HEK293 (cell line): Measurements from ENCODE around the gene ROBO1.

Experiments used
- CTCF ChIA-PET: fragments of 350-600 bp; formaldehyde crosslinking; extraction: SDS; loops from one replicate; lab custom pipeline; 2021; ENCODE audit warnings: antibody characterized with exemption; lab: Yijun Ruan, JAX
- POLR2A ChIA-PET: fragments of 300-600 bp; formaldehyde crosslinking; extraction: SDS; loops from one replicate; lab custom pipeline; 2020; ENCODE audit warnings: antibody characterized with exemption, inconsistent platforms; lab: Yijun Ruan, JAX
- H3K27ac ChIP-seq: fragments of 200-500 bp; sonication (Bioruptor generic); 2 replicates; pipeline ENCODE4 v1.5.1; 2014; ENCODE audit warnings: low read depth, low read length, control low read depth, inconsistent platforms; ENCODE audit errors: extremely low read depth
- H3K36me3 ChIP-seq, 2 experiments: fragments of 200-500 bp in 1 of 2; sonication (Bioruptor generic) in 1 of 2; 1 replicate in 1 of 2; 2 replicates in 1 of 2; pipeline ENCODE4 v1.5.1; 2014 to 2017; ENCODE audit warnings: inconsistent platforms in 2 of 2, low read length in 2 of 2; ENCODE audit not compliant: control insufficient read depth in 2 of 2, insufficient read depth in 1 of 2
- H3K4me1 ChIP-seq: fragments of 200-500 bp; sonication (Bioruptor generic); 2 replicates; pipeline ENCODE4 v1.5.1; 2014; ENCODE audit warnings: mild to moderate bottlenecking, low read length, inconsistent platforms; ENCODE audit not compliant: control insufficient read depth, insufficient read depth
- H3K4me3 ChIP-seq: 2 replicates; pipeline ENCODE4 v1.5.1; 2011; ENCODE audit warnings: low read depth, mild to moderate bottlenecking, control low read depth, low read length, moderate library complexity
- H3K9me3 ChIP-seq: fragments of 200-500 bp; sonication (Bioruptor generic); 2 replicates; pipeline ENCODE4 v1.5.1; 2014; ENCODE audit warnings: low read depth, low read length, inconsistent platforms; ENCODE audit not compliant: control insufficient read depth, insufficient read depth
- BCL6B ChIP-seq: fragments of 450-650 bp; formaldehyde crosslinking; IDR thresholded peaks from 2 replicates; pipeline ENCODE4 v1.5.1; 2017; ENCODE audit warnings: missing biosample characterization, missing genetic modification characterization
- FEZF1 ChIP-seq: fragments of 450-650 bp; formaldehyde crosslinking; IDR thresholded peaks from 2 replicates; pipeline ENCODE4 v1.5.1; 2016; ENCODE audit warnings: missing biosample characterization, missing genetic modification characterization
- GLI4 ChIP-seq: fragments of 450-650 bp; formaldehyde crosslinking; IDR thresholded peaks from 2 replicates; pipeline ENCODE4 v1.5.1; 2016; ENCODE audit warnings: missing biosample characterization, missing genetic modification characterization
- KLF8 ChIP-seq: fragments of 450-650 bp; formaldehyde crosslinking; IDR thresholded peaks from 2 replicates; pipeline ENCODE4 v1.5.1; 2016; ENCODE audit warnings: missing biosample characterization, missing genetic modification characterization
- MEIS1 ChIP-seq: sonication (generic); formaldehyde crosslinking; IDR thresholded peaks from 2 replicates; pipeline ENCODE4 v1.8.1; 2022; ENCODE audit warnings: missing genetic modification reagents, mild to moderate bottlenecking, borderline replicate concordance
- PATZ1 ChIP-seq: fragments of 450-650 bp; formaldehyde crosslinking; IDR thresholded peaks from 2 replicates; pipeline ENCODE4 v1.5.1; 2016; ENCODE audit warnings: missing biosample characterization, missing genetic modification characterization
- PRDM6 ChIP-seq: fragments of 450-650 bp; formaldehyde crosslinking; IDR thresholded peaks from 2 replicates; pipeline ENCODE4 v1.5.1; 2017; ENCODE audit warnings: missing biosample characterization, missing genetic modification characterization
- RBAK ChIP-seq: fragments of 450-650 bp; formaldehyde crosslinking; IDR thresholded peaks from 2 replicates; pipeline ENCODE4 v1.5.1; 2016; ENCODE audit warnings: missing biosample characterization, missing genetic modification characterization
- SALL2 ChIP-seq: fragments of 450-650 bp; formaldehyde crosslinking; IDR thresholded peaks from 2 replicates; pipeline ENCODE4 v1.5.0; 2017; ENCODE audit warnings: missing biosample characterization, mild to moderate bottlenecking, missing genetic modification characterization, borderline replicate concordance
- SETDB1 ChIP-seq: IDR thresholded peaks from one replicate; pipeline ENCODE4 v1.6.1; 2017; ENCODE audit warnings: mild to moderate bottlenecking, low read length, moderate library complexity, mixed read lengths; ENCODE audit not compliant: insufficient read length
- SP7 ChIP-seq: fragments of 450-650 bp; formaldehyde crosslinking; IDR thresholded peaks from 2 replicates; pipeline ENCODE4 v1.5.1; 2016; ENCODE audit warnings: missing biosample characterization, missing genetic modification characterization
- ZBTB7A ChIP-seq: fragments of 450-650 bp; formaldehyde crosslinking; IDR thresholded peaks from 2 replicates; pipeline ENCODE4 v1.5.1; 2016; ENCODE audit warnings: low read depth, missing biosample characterization, missing genetic modification characterization
- ZNF114 ChIP-seq: fragments of 450-650 bp; formaldehyde crosslinking; IDR thresholded peaks from 2 replicates; pipeline ENCODE4 v1.5.0; 2017; ENCODE audit warnings: missing biosample characterization, missing genetic modification characterization
- ZNF155 ChIP-seq: fragments of 450-650 bp; formaldehyde crosslinking; IDR thresholded peaks from 2 replicates; pipeline ENCODE4 v1.5.1; 2016; ENCODE audit warnings: missing biosample characterization, missing genetic modification characterization
- ZNF280D ChIP-seq: fragments of 450-650 bp; formaldehyde crosslinking; IDR thresholded peaks from 2 replicates; pipeline ENCODE4 v1.5.1; 2016; ENCODE audit warnings: missing biosample characterization, missing genetic modification characterization
- ZNF292 ChIP-seq: fragments of 450-650 bp; formaldehyde crosslinking; IDR thresholded peaks from 2 replicates; pipeline ENCODE4 v1.5.1; 2016; ENCODE audit warnings: low read depth, missing biosample characterization, missing genetic modification characterization, borderline replicate concordance
- ZNF341 ChIP-seq: fragments of 450-650 bp; formaldehyde crosslinking; IDR thresholded peaks from 2 replicates; pipeline ENCODE4; 2016; ENCODE audit warnings: low read depth, missing biosample characterization, missing genetic modification characterization
- ZNF366 ChIP-seq: fragments of 450-650 bp; formaldehyde crosslinking; conservative IDR thresholded peaks from 2 replicates; pipeline ENCODE4 v1.5.1; 2016; ENCODE audit warnings: missing biosample characterization, missing genetic modification characterization
- ZNF398 ChIP-seq: fragments of 450-650 bp; formaldehyde crosslinking; IDR thresholded peaks from 2 replicates; pipeline ENCODE4 v1.5.1; 2017; ENCODE audit warnings: missing biosample characterization, missing genetic modification characterization
- ZNF404 ChIP-seq: fragments of 450-650 bp; formaldehyde crosslinking; IDR thresholded peaks from 2 replicates; pipeline ENCODE4 v1.5.1; 2017; ENCODE audit warnings: missing biosample characterization, missing genetic modification characterization
- ZNF473 ChIP-seq: fragments of 450-650 bp; formaldehyde crosslinking; IDR thresholded peaks from 2 replicates; pipeline ENCODE4 v1.5.1; 2017; ENCODE audit warnings: missing biosample characterization, missing genetic modification characterization
- ZNF560 ChIP-seq: fragments of 450-650 bp; formaldehyde crosslinking; IDR thresholded peaks from 2 replicates; pipeline ENCODE4 v1.5.1; 2017; ENCODE audit warnings: missing biosample characterization, missing genetic modification characterization, borderline replicate concordance
- ZNF585B ChIP-seq: fragments of 450-650 bp; formaldehyde crosslinking; IDR thresholded peaks from 2 replicates; pipeline ENCODE4 v1.5.1; 2016; ENCODE audit warnings: missing biosample characterization, missing genetic modification characterization
- ZNF623 ChIP-seq: fragments of 450-650 bp; formaldehyde crosslinking; IDR thresholded peaks from 2 replicates; pipeline ENCODE4 v1.5.1; 2016; ENCODE audit warnings: missing biosample characterization, missing genetic modification characterization

Gene ROBO1

GRCh38 chr3:78687520-78687919, 1080.3 kb downstream of the ROBO1 start:
- ChIA-PET CTCF (interaction anchor here (0.5 kb wide), 1 partner anchor 13 kb away, joined by 3 read pairs; no protein-coding TSS in a partner anchor), POLR2A (no interaction called here)
- no peak overlapping the region for H3K27ac ChIP-seq
- TF ChIP-seq GLI4 (tag by site-specific recombination) (no peak), ZNF473 (tag by site-specific recombination) (no peak), ZNF560 (tag by site-specific recombination) (no peak), MEIS1 (CRISPR knock-in tag) (no peak), RBAK (no peak), ZNF366 (tag by site-specific recombination) (no peak), ZNF398 (tag by site-specific recombination) (no peak), ZNF280D (tag by site-specific recombination) (no peak), ZNF341 (tag by site-specific recombination) (no peak), SALL2 (tag by site-specific recombination) (no peak), SETDB1 (no peak), ZBTB7A (no peak), ZNF623 (no peak)
- H3K4me1 ChIP-seq, result no peaks in the 10 kb centered on the region
- H3K9me3 ChIP-seq, result no peaks in the 10 kb centered on the region
- H3K36me3 ChIP-seq, result peaks cover 0 to 33% of the 10 kb centered on the region in 2 experiments; a peak in 2 of 3 replicates
- no peak overlapping the region for H3K4me3 ChIP-seq

- H3K36me3 ChIP-seq, result peaks cover 0 to 36% of the 10 kb centered on the region in 2 experiments; a peak in 2 of 3 replicates
- ChIA-PET CTCF (interaction anchor here (0.8 kb wide), 1 partner anchor 31 kb away, joined by 3 read pairs; no protein-coding TSS in a partner anchor), POLR2A (no interaction called here)
- no peaks in the 10 kb centered on the region for H3K4me1 ChIP-seq
- no peaks in the 10 kb centered on the region for H3K9me3 ChIP-seq
- H3K4me3 ChIP-seq, result no peak overlapping the region
- H3K27ac ChIP-seq, result no peak overlapping the region
- no peak for TF ChIP-seq SP7
- no peak for TF ChIP-seq ZNF114 (tag by site-specific recombination)
- no peak for TF ChIP-seq PATZ1
- TF ChIP-seq ZNF155 (tag by site-specific recombination), result no peak
- TF ChIP-seq KLF8, result no peak
- no peak for TF ChIP-seq PRDM6 (tag by site-specific recombination)
- no peak for TF ChIP-seq ZNF292 (tag by site-specific recombination)
- TF ChIP-seq FEZF1, result no peak
- no peak for TF ChIP-seq ZNF404 (tag by site-specific recombination)
- no peak for TF ChIP-seq ZNF585B (tag by site-specific recombination)
- TF ChIP-seq BCL6B (tag by site-specific recombination), result no peak
- TF ChIP-seq ZNF398 (tag by site-specific recombination), result no peak
These were observed 1084.5 kb downstream of the ROBO1 start for GRCh38 chr3:78683284-78683683.
